Activated CD4-positive, CD25-positive, alpha-beta regulatory T cell treated with anti-CD3 and anti-CD28 coated beads, Interleukin-2, amount 50 U/mL, for 72 hours (primary cell): ENCODE measurements around the gene CNKSR1.
"Not testable (repeated sequence)": the region's sequence is repeated elsewhere in the genome, so short reads cannot be mapped to it uniquely, and the experiment has no call there.

ENCODE experiments used
- DNase-seq: peaks from one replicate; pipeline ENCODE4 v3.0.0; 2021

Gene CNKSR1

GRCh38 chr1:26230682-26231081, 53.4 kb downstream of the CNKSR1 start:
- DNase-seq = not testable (repeated sequence)

GRCh38 chr1:26233903-26234643, 56.8 kb downstream of the CNKSR1 start, which contains the start of gene CEP85:
Gene CEP85 (plus strand): TSS chr1:26234200. CDS start chr1:26239784, 5,584 bp downstream.
- DNase-seq = peak; percentile 99

GRCh38 chr1:26234644-26235370, 57.5 kb downstream of the CNKSR1 start:
- no peak for DNase-seq

- DNase-seq = no peak
These were observed 60.1 kb downstream of the CNKSR1 start for GRCh38 chr1:26237230-26237966.
